HG03575 (cell line): ENCODE measurements around the gene ZNF43.
"Not testable (repeated sequence)": the region's sequence is repeated elsewhere in the genome, so short reads cannot be mapped to it uniquely, and the experiment has no call there.

ENCODE experiments used
- ATAC-seq: cut with Tn5 transposase; IDR thresholded peaks from one replicate; pipeline ENCODE4 v1.9.1; 2021; ENCODE audit not compliant: unreplicated experiment, insufficient number of reproducible peaks, low FRiP score; ENCODE audit errors: extremely low read depth

Gene ZNF43

DNA sequence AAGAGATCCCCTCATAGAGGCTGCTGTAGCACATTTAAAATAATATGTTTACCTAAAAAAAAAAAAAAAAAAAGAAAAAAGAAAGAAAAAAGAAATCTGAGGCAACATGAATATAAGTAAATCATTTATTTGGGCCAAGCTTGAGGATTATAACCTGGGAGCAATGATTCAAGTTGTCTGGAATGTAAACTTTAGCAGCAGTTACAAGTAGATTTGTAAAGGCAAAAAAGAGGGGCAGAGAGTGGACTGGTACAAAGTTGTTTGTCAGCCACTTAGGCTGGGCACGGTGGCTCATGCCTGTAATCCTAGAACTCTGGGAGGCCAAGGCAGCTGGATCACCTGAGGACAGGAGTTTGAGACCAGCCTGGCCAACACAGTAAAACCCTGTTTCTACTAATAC is 11.3 kb downstream of the ZNF43 start:
- ATAC-seq, result no peak

DNA sequence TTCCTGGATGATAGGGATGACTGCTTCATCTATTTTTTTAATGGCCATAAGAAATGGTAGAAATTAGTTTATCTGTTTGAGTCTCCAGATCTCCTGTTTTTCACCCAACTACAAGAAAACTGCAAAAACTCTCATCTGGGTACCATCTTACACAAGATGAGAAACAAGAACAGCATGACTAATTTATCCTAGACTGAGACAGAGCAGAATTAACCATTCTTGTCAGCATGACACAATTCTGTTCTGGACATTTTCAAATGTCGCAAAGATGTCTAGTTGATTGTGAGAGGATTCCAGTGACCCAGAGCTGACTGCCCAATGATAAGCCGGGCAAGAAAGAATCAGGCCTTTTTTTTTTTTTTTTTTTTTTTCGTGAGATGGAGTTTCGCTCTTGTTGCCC is 12.8 kb downstream of the ZNF43 start:
- no peak for ATAC-seq

DNA sequence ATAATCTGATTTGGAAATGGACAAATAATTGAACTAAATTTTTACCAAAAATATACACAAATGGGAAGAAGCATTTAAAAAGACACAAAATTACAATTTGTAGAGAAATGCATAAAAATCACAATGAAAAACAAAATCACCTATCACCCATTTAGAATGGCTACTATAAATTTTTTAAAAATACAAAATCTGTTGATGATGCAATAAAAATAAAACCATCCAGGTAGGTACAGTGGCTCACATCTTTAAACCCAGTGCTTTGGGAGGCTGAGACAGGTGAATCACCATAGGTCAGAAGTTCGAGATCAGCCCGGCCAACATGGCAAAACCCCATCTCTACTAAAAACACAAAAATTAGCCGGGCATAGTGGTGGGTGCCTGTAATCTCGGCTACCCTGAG is 23.5 kb downstream of the ZNF43 start:
- ATAC-seq, result no peak

DNA sequence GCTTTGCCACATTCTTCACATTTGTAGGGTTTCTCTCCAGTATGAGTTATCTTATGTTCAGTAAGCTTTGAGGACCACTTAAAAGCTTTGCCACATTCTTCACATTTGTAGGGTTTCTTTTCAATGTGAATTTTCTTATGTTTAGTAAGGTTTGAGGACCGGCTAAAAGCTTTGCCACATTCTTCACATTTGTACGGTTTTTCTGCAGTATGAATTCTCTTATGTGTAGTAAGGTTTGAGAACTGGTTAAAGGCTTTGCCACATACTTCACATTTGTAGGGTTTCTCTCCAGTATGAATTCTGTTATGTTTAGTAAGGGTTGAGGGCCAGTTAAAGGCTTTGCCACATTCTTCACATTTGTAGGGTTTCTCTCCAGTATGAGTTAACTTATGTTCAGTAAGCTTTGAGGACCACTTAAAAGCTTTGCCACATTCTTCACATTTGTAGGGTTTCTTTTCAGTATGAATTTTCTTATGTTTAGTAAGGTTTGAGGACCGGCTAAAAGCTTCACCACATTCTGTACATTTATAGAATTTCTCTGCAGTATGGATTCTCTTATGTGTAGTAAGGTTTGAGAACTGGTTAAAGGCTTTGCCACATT is 27.5 kb downstream of the ZNF43 start:
- ATAC-seq, result not testable (repeated sequence)

DNA sequence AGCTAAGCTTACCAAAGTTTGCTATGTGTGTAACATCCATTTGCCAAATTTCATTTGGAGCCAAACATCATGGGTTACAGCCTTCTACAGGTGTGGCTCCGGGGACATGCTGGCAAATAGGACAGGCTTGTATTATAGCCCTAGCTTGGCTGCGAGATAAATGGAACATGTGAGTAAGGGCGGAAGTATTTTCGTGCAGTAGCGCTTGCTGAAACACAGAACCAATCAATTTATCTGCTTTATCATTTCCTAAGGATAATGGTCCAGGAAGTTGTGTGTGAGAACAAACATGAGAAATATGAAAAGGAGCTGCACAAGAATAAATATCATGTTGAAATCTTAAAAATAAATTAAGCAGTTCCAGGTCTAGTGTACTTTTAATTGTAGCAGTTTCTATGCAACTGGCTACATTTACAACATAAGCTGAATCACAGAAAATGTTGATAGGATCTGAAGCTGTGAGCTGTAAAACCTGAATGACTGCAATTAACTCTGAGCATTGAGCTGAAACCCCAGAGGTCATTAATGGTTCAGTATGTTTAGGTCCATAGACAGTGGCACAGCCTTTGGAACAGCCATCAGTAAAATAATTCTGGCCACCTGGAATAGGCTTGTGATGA is 46.4 kb downstream of the ZNF43 start:
- no peak for ATAC-seq

DNA sequence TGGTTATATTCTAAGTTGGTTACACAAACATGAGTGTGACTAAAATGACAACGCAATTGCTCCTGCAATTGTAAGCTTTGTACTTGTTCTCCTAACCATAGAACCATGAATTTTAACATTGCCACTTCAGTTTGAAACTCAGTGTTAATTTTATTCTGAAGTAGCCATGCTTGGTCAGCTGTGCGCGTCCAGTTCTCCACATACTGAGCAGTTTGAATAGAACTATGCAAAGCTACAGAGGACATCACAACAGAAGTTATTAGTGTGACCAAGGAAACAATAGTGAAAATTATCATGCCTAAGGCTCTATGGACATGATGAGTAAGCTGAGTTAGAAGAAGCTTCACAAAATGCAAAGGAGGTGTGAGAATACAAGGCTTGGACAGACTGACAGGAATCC is 49.0 kb downstream of the ZNF43 start:
- ATAC-seq, result no peak

DNA sequence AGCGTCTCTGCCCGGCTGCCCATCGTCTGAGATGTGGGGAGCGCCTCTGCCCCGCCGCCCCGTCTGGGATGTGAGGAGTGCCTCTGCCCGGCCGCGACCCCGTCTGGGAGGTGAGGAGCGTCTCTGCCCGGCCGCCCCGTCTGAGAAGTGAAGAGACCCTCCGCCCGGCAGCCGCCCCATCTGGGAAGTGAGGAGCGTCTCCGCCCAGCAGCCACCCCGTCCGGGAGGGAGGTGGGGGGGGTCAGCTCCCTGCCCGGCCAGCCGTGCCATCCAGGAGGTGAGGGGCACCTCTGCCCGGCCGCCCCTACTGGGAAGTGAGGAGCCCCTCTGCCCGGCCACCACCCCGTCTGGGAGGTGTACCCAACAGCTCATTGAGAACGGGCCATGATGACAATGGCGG is 60.2 kb downstream of the ZNF43 start:
- not testable (repeated sequence) for ATAC-seq

DNA sequence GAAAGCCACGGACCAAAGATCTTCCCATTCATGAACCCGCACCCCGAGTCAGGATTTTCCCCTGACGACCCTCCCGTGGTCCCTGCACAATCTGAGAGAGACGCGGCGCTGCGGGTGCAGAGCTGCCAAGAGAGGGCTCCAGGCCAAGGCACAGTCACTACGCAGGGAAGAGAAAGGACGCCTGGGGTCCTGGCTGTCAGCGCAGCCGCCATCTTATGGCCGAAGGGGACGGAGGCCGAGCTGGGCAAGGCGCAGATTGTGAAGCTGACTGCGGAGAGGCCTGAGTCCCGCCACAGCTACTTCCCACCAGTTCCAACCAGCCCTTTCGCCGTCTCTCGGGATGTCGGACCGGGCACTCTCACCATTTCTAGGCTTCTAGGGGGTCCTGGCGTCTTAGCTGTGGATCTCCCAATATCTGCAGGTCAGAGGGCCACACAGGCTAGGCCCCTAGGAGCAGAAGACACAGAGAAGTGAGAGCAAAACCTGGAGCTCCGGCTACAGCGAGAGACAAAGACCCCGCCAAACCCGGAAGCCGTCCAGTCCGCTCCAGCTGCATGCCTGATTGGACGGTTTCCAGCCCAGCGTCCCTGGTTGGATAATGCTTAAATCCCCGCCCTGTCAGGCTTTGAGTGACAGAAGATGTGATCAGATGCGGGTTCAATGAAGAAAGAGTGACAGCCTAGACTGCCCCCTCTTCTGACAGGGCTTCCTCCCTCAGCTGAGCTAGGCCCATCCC is 68.7 kb downstream of the ZNF43 start, which contains the start of gene ZNF100:
Gene ZNF100 (minus strand): TSS at position 515 of the 736 bp plus-strand sequence. CDS start 150 bp downstream, at position 365.
- peak; percentile 76 for ATAC-seq

DNA sequence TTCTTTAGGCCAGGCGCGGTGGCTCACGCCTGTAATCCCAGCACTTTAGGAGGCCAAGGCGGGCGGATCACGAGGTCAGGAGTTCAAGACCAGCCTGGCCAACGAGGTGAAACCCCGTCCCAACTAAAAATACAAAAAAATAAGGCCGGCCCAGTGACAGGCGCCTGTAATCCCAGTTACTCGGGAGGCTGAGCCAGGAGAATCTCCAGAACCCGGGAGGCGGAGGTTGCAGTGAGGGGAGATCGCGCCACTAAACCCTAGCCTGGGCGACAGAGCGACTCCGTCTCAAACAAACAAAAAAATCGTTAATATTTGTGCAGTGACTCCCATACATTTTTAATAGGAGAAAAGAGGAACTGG is 69.3 kb downstream of the ZNF43 start:
- not testable (repeated sequence) for ATAC-seq

DNA sequence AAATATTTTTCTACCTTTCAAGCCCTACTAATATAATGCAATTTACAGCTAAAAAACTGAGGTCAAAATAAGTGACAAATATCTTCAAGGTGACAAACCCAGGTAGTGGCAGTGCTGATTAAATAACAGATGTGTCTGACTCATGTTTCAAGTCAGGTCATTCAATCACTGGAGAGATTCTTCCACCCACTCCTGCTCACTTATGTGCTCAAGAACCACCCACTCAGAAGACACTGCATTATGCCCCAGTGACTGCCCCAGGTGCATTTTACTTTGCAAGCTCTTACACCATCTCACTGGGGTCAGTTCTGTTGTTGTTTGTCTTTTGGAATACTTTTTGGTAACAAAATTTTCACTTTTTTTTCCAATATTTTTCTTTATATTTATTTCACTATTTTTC is 70.8 kb downstream of the ZNF43 start:
- ATAC-seq, result no peak

DNA sequence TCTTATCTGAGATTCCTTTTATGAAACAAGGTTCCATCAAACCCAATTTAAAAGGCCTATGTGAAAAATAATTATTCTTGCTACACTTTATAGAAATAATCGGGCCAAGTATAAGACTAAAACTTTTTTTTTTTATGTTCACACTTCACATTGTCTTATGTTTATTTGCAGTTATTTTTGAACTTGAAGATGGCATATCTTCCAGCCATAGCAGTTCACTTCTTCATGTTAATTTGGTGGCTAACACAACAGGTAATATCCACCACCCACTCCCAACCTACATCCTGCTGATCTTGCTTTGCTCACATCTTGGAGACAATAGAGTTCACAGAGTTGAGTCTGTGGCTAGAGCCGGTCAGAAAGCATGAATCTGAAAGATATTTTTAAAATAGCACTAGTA is 74.4 kb downstream of the ZNF43 start:
- not testable (repeated sequence) for ATAC-seq

DNA sequence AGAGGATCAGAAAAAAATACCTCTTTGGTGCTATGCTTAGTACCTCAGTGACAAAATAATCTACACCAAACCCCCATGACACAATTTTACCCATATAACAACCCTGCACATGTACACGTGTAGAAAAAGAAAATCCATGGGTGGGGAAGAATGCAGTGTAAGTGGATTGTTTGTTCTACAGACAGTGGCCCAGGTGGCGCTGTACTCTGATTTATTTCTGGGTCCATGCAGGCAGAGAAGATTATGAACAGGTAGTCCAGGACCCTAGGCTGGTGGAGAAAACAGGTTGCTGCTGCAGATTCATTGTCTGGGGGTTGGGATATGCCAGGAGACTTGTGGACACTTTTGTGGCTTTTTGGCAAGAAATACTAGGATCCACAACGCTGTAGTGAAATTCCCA is 77.7 kb downstream of the ZNF43 start:
- no peak for ATAC-seq

DNA sequence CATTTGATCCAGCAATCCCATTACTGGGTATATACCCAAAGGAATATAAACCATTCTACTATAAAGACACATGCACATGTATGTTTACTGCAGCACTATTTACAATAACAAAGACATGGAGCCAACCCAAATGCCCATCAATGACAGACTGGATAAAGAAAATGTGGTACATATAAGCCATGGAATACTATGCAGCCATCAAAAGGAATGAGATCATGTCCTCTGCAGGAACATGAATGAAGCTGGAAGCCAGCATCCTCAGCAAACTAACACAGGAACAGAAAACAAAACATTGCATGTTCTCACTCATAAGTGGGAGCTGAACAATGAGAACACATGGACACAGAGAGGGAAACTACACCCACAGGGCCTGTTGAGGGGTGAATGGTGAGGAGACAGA is 80.4 kb downstream of the ZNF43 start:
- not testable (repeated sequence) for ATAC-seq
